ENCODE measurements around the gene ARID3C. TPM values are rescaled to one million over a fixed set of nuclear protein-coding genes. Genes with fewer than 3 reads are reported as not detected.

The ARID3C gene
- polyA plus RNA-seq, 1 of the 3 experiments (the other 2 are of a cell fraction) = 0.08 TPM

DNA sequence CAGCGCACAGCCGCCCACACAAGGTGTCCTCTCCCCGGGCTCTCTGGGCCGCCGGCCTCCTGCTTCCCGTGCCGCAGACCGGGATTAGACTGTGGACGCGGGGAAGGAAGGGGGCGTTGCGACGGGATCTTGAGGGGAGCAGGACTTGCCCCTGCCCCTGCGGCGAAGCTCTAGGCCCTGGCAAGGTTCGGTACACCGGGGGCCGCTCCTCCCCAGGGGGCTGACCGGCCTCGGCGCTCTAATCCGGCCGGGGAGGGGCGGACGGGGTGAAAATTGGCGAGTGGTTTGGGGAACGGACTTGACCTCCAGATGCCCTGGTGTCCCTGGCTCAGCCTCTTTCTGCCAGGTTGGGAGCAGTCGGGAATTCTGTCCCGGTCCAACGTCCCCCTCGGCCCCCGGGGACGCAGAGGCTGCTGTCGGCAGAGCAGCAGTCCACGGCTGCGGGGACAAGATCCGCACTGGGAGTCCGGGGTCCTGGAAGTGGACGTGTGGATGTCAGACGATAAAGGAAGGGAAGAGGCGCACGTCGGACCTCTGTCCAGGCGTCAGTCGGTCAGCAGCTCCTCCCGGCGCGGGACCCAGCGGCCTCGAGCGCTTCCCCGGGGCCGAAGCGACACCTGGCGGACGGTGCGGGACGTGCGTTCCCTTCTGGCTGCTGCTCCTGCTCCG, 37.5 kb downstream of the ARID3C start:
- 57% methylated on average over 26 of the region's 60 CpGs for WGBS (ENCODE audit: low lambda C conversion rate)
- H2AFZ ChIP-seq (ENCODE audit: low read depth) = no peak overlapping the region
- H3K36me3 ChIP-seq (replicated peaks in 1 of 2; ENCODE audit: control insufficient read depth in 1 of 2, insufficient read depth in 2 of 2, low read length in 1 of 2) = no peaks in the 10 kb centered on the region
- no peaks in the 10 kb centered on the region for H3K9me2 ChIP-seq
- POLR2A ChIA-PET = interaction anchor here (1.6 kb wide), 1 partner anchor 36 kb away, joined by 4 read pairs; no protein-coding TSS in a partner anchor
- no peak overlapping the region for H3K27ac ChIP-seq (ENCODE audit: low read depth in 2 of 2, low read length in 1 of 2)
- 0 out of 2 replicates have a peak, but pooled peaks cover 4% of the 10 kb centered on the region for H4K20me1 ChIP-seq (ENCODE audit: insufficient read depth)
- peaks cover 0 to 29% of the 10 kb centered on the region in 2 experiments; a peak in 1 of 4 replicates for H3K4me1 ChIP-seq (ENCODE audit: control insufficient read depth in 1 of 2, insufficient read depth in 2 of 2, low read depth in 1 of 2, low read length in 1 of 2)
- no peak overlapping the region for H3K9ac ChIP-seq
- peaks cover 43% of the 10 kb centered on the region for H3K27me3 ChIP-seq (ENCODE audit: insufficient read depth)
- H3K4me2 ChIP-seq = no peak overlapping the region
- peak; percentile 95 for DNase-seq
- H3K79me2 ChIP-seq (ENCODE audit: insufficient read depth) = no peaks in the 10 kb centered on the region
- no peaks in the 10 kb centered on the region for H3F3A ChIP-seq (replicated peaks; ENCODE audit: insufficient read depth)
- H3K4me3 ChIP-seq (ENCODE audit: low read depth in 2 of 2, low read length in 1 of 2) = peak overlapping the region in 1 of 2 experiments; percentile 46; a peak in 1 of 4 replicates
- CTCF ChIA-PET = interaction anchor here (0.6 to 9.8 kb wide), 78 partner anchors 9 to 362 kb away, joined by 3 to 507 read pairs (median 6); partner anchors contain the start of genes DCTN3, ENHO, MYORG and RPP25L
- H3K9me3 ChIP-seq = no peaks in the 10 kb centered on the region
- TF ChIP-seq, protein P1, sequence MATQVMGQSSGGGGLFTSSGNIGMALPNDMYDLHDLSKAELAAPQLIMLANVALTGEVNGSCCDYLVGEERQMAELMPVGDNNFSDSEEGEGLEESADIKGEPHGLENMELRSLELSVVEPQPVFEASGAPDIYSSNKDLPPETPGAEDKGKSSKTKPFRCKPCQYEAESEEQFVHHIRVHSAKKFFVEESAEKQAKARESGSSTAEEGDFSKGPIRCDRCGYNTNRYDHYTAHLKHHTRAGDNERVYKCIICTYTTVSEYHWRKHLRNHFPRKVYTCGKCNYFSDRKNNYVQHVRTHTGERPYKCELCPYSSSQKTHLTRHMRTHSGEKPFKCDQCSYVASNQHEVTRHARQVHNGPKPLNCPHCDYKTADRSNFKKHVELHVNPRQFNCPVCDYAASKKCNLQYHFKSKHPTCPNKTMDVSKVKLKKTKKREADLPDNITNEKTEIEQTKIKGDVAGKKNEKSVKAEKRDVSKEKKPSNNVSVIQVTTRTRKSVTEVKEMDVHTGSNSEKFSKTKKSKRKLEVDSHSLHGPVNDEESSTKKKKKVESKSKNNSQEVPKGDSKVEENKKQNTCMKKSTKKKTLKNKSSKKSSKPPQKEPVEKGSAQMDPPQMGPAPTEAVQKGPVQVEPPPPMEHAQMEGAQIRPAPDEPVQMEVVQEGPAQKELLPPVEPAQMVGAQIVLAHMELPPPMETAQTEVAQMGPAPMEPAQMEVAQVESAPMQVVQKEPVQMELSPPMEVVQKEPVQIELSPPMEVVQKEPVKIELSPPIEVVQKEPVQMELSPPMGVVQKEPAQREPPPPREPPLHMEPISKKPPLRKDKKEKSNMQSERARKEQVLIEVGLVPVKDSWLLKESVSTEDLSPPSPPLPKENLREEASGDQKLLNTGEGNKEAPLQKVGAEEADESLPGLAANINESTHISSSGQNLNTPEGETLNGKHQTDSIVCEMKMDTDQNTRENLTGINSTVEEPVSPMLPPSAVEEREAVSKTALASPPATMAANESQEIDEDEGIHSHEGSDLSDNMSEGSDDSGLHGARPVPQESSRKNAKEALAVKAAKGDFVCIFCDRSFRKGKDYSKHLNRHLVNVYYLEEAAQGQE (IDR thresholded peaks at IDR 0.05; ENCODE audit: low read depth, low read length) = no peak
- no peak for TF ChIP-seq MEF2A (IDR thresholded peaks at IDR 0.05; ENCODE audit: borderline replicate concordance, low read depth)
- TF ChIP-seq NFIC (IDR thresholded peaks at IDR 0.05; ENCODE audit: borderline replicate concordance) = no peak
- TF ChIP-seq ELF1 (IDR thresholded peaks at IDR 0.05) = no peak
- no peak for TF ChIP-seq GATA2 (CRISPR knock-in tag; IDR thresholded peaks at IDR 0.05)
- TF ChIP-seq, protein P2, sequence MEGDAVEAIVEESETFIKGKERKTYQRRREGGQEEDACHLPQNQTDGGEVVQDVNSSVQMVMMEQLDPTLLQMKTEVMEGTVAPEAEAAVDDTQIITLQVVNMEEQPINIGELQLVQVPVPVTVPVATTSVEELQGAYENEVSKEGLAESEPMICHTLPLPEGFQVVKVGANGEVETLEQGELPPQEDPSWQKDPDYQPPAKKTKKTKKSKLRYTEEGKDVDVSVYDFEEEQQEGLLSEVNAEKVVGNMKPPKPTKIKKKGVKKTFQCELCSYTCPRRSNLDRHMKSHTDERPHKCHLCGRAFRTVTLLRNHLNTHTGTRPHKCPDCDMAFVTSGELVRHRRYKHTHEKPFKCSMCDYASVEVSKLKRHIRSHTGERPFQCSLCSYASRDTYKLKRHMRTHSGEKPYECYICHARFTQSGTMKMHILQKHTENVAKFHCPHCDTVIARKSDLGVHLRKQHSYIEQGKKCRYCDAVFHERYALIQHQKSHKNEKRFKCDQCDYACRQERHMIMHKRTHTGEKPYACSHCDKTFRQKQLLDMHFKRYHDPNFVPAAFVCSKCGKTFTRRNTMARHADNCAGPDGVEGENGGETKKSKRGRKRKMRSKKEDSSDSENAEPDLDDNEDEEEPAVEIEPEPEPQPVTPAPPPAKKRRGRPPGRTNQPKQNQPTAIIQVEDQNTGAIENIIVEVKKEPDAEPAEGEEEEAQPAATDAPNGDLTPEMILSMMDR (IDR thresholded peaks at IDR 0.05) = peak; percentile 75
- TF ChIP-seq SMC3 (IDR thresholded peaks at IDR 0.05; ENCODE audit: low read depth, low read length) = peak; percentile 99
- no peak for TF ChIP-seq RCOR1 (IDR thresholded peaks at IDR 0.05; ENCODE audit: low read length)
- no peak for TF ChIP-seq NRF1 (IDR thresholded peaks at IDR 0.05; ENCODE audit: low read depth, low read length)
- no peak for TF ChIP-seq FOXJ3 (CRISPR knock-in tag; IDR thresholded peaks at IDR 0.05)
- TF ChIP-seq CHD2 (IDR thresholded peaks at IDR 0.05; ENCODE audit: low read length, partially characterized antibody) = peak; percentile 41
- no peak for TF ChIP-seq EP300 (IDR thresholded peaks at IDR 0.05; ENCODE audit: borderline replicate concordance in 1 of 2, low read depth in 1 of 2, low read length in 1 of 2)
- TF ChIP-seq, protein P3, sequence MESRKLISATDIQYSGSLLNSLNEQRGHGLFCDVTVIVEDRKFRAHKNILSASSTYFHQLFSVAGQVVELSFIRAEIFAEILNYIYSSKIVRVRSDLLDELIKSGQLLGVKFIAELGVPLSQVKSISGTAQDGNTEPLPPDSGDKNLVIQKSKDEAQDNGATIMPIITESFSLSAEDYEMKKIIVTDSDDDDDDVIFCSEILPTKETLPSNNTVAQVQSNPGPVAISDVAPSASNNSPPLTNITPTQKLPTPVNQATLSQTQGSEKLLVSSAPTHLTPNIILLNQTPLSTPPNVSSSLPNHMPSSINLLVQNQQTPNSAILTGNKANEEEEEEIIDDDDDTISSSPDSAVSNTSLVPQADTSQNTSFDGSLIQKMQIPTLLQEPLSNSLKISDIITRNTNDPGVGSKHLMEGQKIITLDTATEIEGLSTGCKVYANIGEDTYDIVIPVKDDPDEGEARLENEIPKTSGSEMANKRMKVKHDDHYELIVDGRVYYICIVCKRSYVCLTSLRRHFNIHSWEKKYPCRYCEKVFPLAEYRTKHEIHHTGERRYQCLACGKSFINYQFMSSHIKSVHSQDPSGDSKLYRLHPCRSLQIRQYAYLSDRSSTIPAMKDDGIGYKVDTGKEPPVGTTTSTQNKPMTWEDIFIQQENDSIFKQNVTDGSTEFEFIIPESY (IDR thresholded peaks at IDR 0.05; ENCODE audit: borderline replicate concordance, low read depth) = no peak
- TF ChIP-seq MXI1 (IDR thresholded peaks at IDR 0.05; ENCODE audit: low read depth, low read length) = no peak
- no peak for TF ChIP-seq TEAD4 (IDR thresholded peaks at IDR 0.05; ENCODE audit: borderline replicate concordance, insufficient read depth)
- TF ChIP-seq, protein P4, sequence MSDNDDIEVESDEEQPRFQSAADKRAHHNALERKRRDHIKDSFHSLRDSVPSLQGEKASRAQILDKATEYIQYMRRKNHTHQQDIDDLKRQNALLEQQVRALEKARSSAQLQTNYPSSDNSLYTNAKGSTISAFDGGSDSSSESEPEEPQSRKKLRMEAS (IDR thresholded peaks at IDR 0.05; ENCODE audit: low read depth) = no peak
- TF ChIP-seq YY1 (IDR thresholded peaks at IDR 0.05; ENCODE audit: low read depth) = no peak
- no peak for TF ChIP-seq FOXM1 (IDR thresholded peaks at IDR 0.05; ENCODE audit: low read depth)
- TF ChIP-seq RXRA (IDR thresholded peaks at IDR 0.05; ENCODE audit: borderline replicate concordance, low read depth) = no peak
- no peak for TF ChIP-seq RFX5 (IDR thresholded peaks at IDR 0.05; ENCODE audit: low read length)
- TF ChIP-seq TAF1 (IDR thresholded peaks at IDR 0.05; ENCODE audit: borderline replicate concordance, low read depth, low read length) = no peak
- TF ChIP-seq GABPA (IDR thresholded peaks at IDR 0.05; ENCODE audit: low read depth) = no peak
- TF ChIP-seq, protein P5, sequence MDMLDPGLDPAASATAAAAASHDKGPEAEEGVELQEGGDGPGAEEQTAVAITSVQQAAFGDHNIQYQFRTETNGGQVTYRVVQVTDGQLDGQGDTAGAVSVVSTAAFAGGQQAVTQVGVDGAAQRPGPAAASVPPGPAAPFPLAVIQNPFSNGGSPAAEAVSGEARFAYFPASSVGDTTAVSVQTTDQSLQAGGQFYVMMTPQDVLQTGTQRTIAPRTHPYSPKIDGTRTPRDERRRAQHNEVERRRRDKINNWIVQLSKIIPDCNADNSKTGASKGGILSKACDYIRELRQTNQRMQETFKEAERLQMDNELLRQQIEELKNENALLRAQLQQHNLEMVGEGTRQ (IDR thresholded peaks at IDR 0.05; ENCODE audit: borderline replicate concordance, low read depth, low read length) = no peak
- TF ChIP-seq FOSL2 (IDR thresholded peaks at IDR 0.05; ENCODE audit: borderline replicate concordance, low read depth) = no peak
- peak; percentile 95 for TF ChIP-seq RAD21 (IDR thresholded peaks at IDR 0.05; ENCODE audit: low read length)
- TF ChIP-seq SIN3A (IDR thresholded peaks at IDR 0.05; ENCODE audit: borderline replicate concordance, low read depth, low read length) = no peak
